Activated CD8-positive, alpha-beta memory T cell treated with anti-CD3 and anti-CD28 coated beads, Interleukin-2, amount 50 U/mL, for 1 hour (primary cell): Measurements from ENCODE around the gene SYT2.
"Not testable (repeated sequence)": the region's sequence is repeated elsewhere in the genome, so short reads cannot be mapped to it uniquely, and the experiment has no call there.

Source experiments
- DNase-seq: peaks from one replicate; pipeline ENCODE4 v3.0.0-alpha.2; 2020; ENCODE audit errors: extremely low read depth

The SYT2 gene

GRCh38 chr1:202710070-202711045 lies at the start of gene SYT2:
TSS of gene SYT2 (minus strand) at chr1:202710454. CDS start at chr1:202605772, 104,682 bp downstream.
- no peak for DNase-seq

- no peak for DNase-seq
These were observed 46.1 kb upstream of the SYT2 start for GRCh38 chr1:202756391-202756790.

DNA sequence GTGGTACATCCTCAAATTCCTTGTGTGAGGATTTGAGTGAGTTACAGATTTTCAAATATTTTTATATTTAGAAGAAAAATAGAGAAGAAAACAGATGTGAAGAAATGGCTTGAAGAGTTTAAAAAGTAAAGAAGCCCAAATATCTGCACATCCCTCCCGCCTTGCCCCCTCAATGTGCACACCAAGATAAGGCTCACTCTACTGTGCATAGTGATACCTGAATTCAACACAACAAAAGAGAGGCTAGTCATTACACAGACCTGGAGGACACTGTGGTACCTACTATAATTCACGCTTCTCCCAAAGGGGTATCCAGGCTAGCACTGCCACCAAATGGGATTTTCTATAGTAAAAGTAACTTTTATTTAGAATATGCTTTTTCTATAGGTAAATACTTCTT lies 44.0 kb upstream of the SYT2 start:
- no peak for DNase-seq

DNA sequence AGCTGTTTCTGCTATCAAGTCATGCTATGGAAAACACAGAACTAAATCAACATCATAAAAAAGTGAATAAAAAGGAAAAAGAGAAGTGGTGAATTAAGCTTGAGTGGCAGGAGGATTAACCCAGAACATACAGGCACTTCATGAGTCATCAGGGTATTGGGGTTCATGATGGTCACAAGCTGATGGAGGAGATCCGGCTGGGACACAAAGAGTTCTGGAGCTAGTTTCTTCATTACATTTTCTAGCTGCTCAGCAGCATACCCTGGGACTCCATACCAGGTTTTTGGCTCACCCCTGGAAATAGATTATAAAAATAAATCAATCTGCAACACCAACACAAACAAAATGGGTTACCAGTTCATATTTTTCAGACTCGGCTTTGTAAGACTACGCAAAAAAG lies 42.5 kb upstream of the SYT2 start:
- no peak for DNase-seq

DNA sequence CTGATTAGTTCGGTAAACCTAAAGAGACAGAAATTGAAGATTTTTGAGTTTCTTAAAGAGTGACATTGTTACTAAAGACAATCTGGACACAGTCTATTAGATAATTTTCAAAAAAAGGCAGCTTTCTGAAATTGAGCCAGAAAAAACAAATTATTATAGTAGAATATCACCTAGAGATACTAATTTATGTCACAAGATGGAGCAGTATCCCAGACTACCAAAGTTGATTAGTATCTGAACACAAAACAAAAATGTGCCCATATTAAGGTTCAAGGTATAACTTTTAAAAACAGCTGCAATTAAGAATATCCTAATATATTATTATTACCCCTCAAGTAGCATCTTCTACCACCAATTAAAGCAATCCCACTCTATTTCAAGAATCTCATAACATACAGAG lies 40.5 kb upstream of the SYT2 start:
- no peak for DNase-seq

GRCh38 chr1:202750024-202750423 lies 39.8 kb upstream of the SYT2 start:
- no peak for DNase-seq

GRCh38 chr1:202745323-202745888 lies 35.2 kb upstream of the SYT2 start:
- DNase-seq, result no peak

- not testable (repeated sequence) for DNase-seq
These were observed 34.5 kb upstream of the SYT2 start for GRCh38 chr1:202744770-202745169.

DNA sequence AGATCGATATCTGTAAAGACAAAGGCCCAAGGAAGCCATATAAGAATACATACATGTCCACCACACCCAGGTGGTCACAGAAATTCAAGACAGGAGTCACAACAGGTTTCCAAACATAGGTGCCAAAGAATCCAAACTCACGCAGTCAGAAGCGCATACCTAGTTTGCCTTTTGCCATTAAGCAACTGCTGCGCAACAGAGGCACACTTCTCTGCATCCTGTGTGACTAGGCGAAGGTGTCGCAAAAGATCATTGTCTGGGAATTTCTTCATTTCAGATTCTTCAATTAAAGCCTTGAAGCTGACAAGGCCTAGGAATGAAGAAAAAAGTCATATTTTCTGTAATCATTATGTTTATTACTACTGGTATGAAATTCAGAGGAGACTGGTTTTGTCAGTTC lies 32.2 kb upstream of the SYT2 start:
- DNase-seq, result no peak

GRCh38 chr1:202733251-202733650 lies 23.0 kb upstream of the SYT2 start:
- DNase-seq, result no peak

- DNase-seq, result no peak
These were observed 18.7 kb upstream of the SYT2 start for GRCh38 chr1:202728951-202729350.

- no peak for DNase-seq
These were observed 15.3 kb upstream of the SYT2 start for GRCh38 chr1:202725526-202725925.

DNA sequence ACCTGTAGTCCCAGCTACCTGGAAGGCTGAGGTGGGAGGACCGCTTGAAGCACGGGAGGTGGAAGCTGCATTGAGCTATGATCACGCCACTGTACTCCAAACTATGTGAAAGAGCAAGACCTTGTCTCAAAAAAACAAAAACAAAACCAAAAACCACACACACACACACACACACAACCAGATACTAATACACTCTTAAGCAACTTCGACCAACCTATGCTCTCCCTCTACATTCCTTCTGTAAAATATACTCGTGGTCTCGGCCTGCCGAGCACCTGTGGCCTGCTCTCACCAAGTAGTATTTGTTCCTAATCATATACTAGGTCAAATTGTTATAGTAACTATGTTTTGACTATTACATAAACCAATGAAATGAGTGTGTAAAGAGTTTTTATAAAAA lies 13.5 kb upstream of the SYT2 start:
- no peak for DNase-seq

- not testable (repeated sequence) for DNase-seq
These were observed 12.8 kb upstream of the SYT2 start for GRCh38 chr1:202723046-202723445.

GRCh38 chr1:202716654-202717053 lies 6.4 kb upstream of the SYT2 start:
- no peak for DNase-seq

DNA sequence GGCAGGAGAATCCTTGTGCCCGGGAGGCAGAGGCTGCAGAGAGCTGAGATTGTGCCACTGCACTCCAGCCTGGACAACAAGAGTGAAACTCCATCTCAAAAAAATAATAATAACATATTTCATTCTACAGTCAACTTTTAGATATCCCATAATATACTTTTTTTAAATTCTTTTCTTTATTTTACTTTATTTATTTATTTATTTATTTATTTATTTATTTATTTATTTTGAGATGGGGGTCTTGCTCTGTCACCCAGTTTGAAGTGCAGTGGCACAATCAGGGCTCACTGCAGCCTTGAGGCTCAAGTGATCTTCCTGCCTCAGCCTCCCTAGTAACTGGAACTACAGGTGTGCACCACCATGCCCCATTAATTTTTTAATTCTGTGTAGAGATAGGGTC lies 3.9 kb upstream of the SYT2 start:
- DNase-seq, result not testable (repeated sequence)

DNA sequence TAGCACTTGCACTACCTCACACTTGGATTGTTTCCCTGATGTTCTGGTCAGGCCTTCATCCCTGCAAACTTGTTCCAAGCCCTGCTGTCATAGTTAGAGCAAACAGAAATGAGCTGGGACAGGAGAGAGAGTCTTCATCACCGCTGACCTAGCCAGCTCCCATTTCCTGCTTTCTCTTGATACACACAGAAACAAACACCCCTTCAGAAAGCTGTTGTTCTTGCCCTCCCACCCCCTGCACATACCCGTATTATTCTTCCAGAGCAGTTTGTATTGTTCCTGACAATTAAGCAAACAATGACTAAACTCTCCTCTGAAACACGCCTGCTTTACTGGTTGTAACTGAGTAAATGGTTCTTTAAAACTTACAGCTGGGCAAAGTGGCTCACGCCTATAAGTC lies 2.9 kb upstream of the SYT2 start:
- no peak for DNase-seq

DNA sequence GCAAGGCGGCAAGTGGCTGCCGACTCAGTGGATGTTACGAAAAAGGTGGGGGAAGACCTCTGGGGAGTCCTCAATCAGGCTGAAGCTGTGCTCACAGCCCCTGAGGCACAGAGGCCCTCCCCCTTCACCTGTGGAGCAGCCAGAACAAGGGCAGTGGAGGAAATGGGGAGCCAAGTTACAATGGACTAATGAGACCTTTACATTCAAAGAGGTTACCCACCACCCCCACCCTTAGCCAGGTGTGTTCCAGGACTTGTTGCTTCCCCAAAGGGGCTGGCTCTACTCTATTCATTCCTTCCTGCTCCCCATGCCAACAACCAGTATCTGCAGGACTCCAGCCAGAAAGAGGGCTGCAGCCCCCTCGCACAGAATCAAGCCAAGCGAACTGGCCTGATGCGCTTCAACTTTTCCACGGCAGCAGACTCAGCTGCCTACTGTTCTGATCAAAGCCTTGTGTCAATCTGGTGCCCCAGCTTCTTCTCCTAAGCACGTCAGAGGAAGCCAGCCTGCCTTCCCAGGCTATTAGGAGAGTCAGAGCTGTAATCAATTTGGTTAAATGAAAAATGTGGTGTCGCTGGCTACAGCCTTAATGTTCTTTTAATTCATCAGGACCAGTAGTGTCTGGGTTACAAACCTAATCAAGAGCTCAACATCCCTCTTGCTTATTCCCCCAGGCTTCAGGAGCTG lies 1.8 kb upstream of the SYT2 start:
- DNase-seq, result no peak

DNA sequence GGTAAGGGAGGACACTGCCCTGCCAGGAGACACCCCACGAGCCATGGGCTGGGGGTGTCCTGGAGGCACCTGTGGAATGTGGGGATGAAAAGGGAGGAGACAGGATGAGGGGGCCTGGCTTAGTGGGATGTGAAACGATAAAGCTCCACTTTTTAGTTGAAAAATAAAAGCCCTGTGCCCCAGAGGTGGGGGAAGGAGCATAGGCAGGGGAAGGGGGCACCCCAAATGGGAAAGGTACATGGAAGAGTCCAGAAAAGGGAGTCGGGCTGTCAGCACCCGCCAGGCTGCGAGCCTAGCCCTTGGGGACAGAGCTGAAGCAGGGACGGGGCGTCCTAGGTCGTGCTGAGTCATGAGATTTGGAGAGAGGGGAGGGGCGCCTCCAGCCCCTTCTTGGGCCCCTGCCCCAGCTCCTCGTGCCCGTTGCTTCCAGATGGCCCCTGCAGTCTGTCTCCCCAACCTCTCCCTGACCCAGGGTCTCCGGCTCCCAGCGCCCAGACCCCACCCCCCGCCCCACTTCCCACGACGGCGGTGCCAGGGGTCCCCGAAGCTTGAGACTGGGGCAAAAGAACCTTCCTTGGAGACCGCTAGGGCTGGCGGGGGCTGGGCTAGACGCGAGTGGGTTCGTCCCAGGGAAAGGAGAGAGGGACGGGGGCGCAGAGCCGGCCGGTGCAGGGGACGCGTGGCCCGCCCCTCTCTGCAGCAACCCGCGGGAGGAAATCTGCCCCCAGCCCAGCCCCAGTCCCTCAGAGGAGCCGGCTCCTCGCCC lies 795 bp downstream of the SYT2 start:
- no peak for DNase-seq

DNA sequence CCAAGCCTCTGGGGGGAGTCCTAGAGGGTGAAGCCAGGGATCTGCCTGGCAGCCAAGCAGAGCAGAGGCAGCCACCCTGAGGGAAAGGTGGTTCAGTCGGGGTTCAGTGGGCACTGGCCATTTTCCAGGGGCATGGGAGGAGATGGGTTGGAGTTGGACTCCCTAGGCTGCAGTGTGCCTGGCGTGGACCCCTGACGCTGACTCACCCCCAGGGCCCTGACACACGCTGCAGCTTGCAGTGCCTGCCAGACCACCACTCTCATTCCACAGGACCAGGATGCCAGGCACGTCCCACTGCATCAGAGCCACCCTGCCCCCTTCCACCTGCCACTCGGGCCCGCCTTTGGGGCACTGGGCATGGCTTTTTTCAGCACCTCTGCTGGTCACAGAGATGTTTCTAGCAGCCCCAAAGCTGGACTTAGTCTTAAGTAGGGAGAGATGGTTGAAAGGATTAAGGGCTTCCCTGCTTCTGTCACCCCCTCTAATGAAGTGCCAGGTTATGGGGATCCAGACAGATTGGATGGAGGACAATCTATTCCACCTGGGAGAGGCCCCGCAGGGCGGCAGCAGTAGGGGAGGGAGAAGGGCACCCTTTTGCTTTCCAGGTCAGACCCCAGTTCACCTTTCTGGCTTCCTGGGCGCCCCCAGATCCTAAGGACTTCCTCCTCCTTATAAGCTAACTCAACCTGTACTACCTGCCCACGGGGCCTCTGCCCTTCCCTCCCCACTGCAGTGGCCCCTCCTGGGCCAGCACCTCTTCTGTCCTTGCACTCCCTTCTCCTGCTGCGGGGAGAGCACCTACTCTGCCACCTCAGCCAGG lies 1.6 kb downstream of the SYT2 start:
- no peak for DNase-seq

GRCh38 chr1:202706851-202707250 lies 3.4 kb downstream of the SYT2 start:
- no peak for DNase-seq
